Measurements from ENCODE around the gene GALNS. TPM values are rescaled to one million over a fixed set of nuclear protein-coding genes. Genes with fewer than 3 reads are reported as not detected.
A peak's percentile ranks its signal among the peaks of the same experiment; 100 is the strongest.

The GALNS gene
- total RNA-seq, 1 donor from 2014 or later: 32.8 TPM

- peaks cover 11% of the 10 kb centered on the region for H3K36me3 ChIP-seq
- no peak for DNase-seq
- peak; percentile 12 for ATAC-seq
- TF ChIP-seq CTCF (IDR thresholded peaks at IDR 0.05): no peak
- H3K9me3 ChIP-seq: no peaks in the 10 kb centered on the region
- H3K4me1 ChIP-seq: peaks cover 4% of the 10 kb centered on the region
- no peaks in the 10 kb centered on the region for H3K27me3 ChIP-seq
- intact Hi-C loops (cut with DNase I): no loop called here
- no peak overlapping the region for H3K4me3 ChIP-seq
- H3K27ac ChIP-seq: peak overlapping the region; percentile 72
Measured at GRCh38 chr16:88886420-88886844, 29.7 kb upstream of the GALNS start.

GRCh38 chr16:88885693-88886280 is 29.0 kb upstream of the GALNS start:
- Histone ChIP-seq H3K4me1 (peaks cover 4% of the 10 kb centered on the region), H3K36me3 (peaks cover 11% of the 10 kb centered on the region), H3K27ac (peak overlapping the region; percentile 72), H3K27me3 (no peaks in the 10 kb centered on the region), H3K4me3 (no peak overlapping the region), H3K9me3 (no peaks in the 10 kb centered on the region)
- ATAC-seq (no peak), DNase-seq (no peak)
- intact Hi-C loops (cut with DNase I): no loop called here
- TF ChIP-seq CTCF (IDR thresholded peaks at IDR 0.05): no peak

- peaks cover 4% of the 10 kb centered on the region for H3K4me1 ChIP-seq
- DNase-seq (no peak), ATAC-seq (no peak)
- no peak for TF ChIP-seq CTCF (IDR thresholded peaks at IDR 0.05)
- H3K27me3 ChIP-seq: no peaks in the 10 kb centered on the region
- no peak overlapping the region for H3K4me3 ChIP-seq
- peaks cover 13% of the 10 kb centered on the region for H3K36me3 ChIP-seq
- H3K9me3 ChIP-seq: no peaks in the 10 kb centered on the region
- H3K27ac ChIP-seq: no peak overlapping the region
- intact Hi-C loops (cut with DNase I): no loop called here
Measured at GRCh38 chr16:88884569-88885271, 28.0 kb upstream of the GALNS start.

- peaks cover 20% of the 10 kb centered on the region for H3K36me3 ChIP-seq
- ATAC-seq (no peak), DNase-seq (no peak)
- peaks cover 4% of the 10 kb centered on the region for H3K4me1 ChIP-seq
- no peak overlapping the region for H3K4me3 ChIP-seq
- no peak for TF ChIP-seq CTCF (IDR thresholded peaks at IDR 0.05)
- H3K9me3 ChIP-seq: no peaks in the 10 kb centered on the region
- H3K27me3 ChIP-seq: no peaks in the 10 kb centered on the region
- intact Hi-C loops (cut with DNase I): no loop called here
- no peak overlapping the region for H3K27ac ChIP-seq
Measured at GRCh38 chr16:88883946-88884345, 27.2 kb upstream of the GALNS start.

GRCh38 chr16:88883117-88883895 is 26.6 kb upstream of the GALNS start:
- Histone ChIP-seq H3K36me3 (peaks cover 22% of the 10 kb centered on the region), H3K4me3 (no peak overlapping the region), H3K27me3 (no peaks in the 10 kb centered on the region), H3K4me1 (peaks cover 4% of the 10 kb centered on the region), H3K9me3 (no peaks in the 10 kb centered on the region), H3K27ac (no peak overlapping the region)
- TF ChIP-seq CTCF (IDR thresholded peaks at IDR 0.05): no peak
- DNase-seq (no peak), ATAC-seq (no peak)
- intact Hi-C loops (cut with DNase I): no loop called here

All from upper lobe of right lung (tissue), 1 donor.